Kidney epithelial cell (primary cell): Measurements from ENCODE around the gene EXOSC9. TPM values are rescaled to one million over a fixed set of nuclear protein-coding genes. Genes with fewer than 3 reads are reported as not detected.

ENCODE experiments used
- DNase-seq: peaks from one replicate; pipeline ENCODE4 v3.0.0-alpha.2; 2010; ENCODE audit warnings: low read depth
- H3K27me3 ChIP-seq: 2 replicates; pipeline ENCODE4 v1.6.0; 2011; ENCODE audit warnings: low read length; ENCODE audit not compliant: control insufficient read depth, insufficient read depth
- H3K36me3 ChIP-seq: 2 replicates; pipeline ENCODE4 v1.5.1; 2011; ENCODE audit warnings: low read length; ENCODE audit not compliant: control insufficient read depth, insufficient read depth
- H3K4me3 ChIP-seq: 2 replicates; pipeline ENCODE4 v1.5.1; 2011; ENCODE audit warnings: low read depth, mild to moderate bottlenecking, control low read depth, low read length
- CTCF ChIP-seq: IDR thresholded peaks from 2 replicates; pipeline ENCODE4 v1.5.1; 2011; ENCODE audit warnings: mild to moderate bottlenecking, moderate library complexity, low read length, control low read depth, inconsistent platforms; ENCODE audit not compliant: insufficient read depth, poor library complexity, severe bottlenecking
- total RNA-seq: library from RNA; depleted of rRNA; stranded (reverse); fragments of >200 nt; gene quantifications from 2 replicates; pipeline ENCODE4 v1.2.3, GENCODE V29; 2015

Gene EXOSC9
- total RNA-seq, 1 donor from 2014 or later, result 39.2 TPM

GRCh38 chr4:121776610-121777401 is 24.3 kb upstream of the EXOSC9 start:
- H3K36me3 ChIP-seq, result no peaks in the 10 kb centered on the region
- no peaks in the 10 kb centered on the region for H3K27me3 ChIP-seq
- DNase-seq, result no peak
- TF ChIP-seq CTCF, result no peak
- H3K4me3 ChIP-seq, result no peak overlapping the region

GRCh38 chr4:121777625-121778024 is 23.5 kb upstream of the EXOSC9 start:
- no peaks in the 10 kb centered on the region for H3K36me3 ChIP-seq
- no peak overlapping the region for H3K4me3 ChIP-seq
- no peak for TF ChIP-seq CTCF
- H3K27me3 ChIP-seq, result no peaks in the 10 kb centered on the region
- DNase-seq, result peak; percentile 2

- Histone ChIP-seq H3K36me3 (no peaks in the 10 kb centered on the region), H3K27me3 (no peaks in the 10 kb centered on the region), H3K4me3 (no peak overlapping the region)
- no peak for TF ChIP-seq CTCF
- no peak for DNase-seq
Observed at GRCh38 chr4:121778991-121779628, 22.0 kb upstream of the EXOSC9 start.

- H3K27me3 ChIP-seq, result no peaks in the 10 kb centered on the region
- no peaks in the 10 kb centered on the region for H3K36me3 ChIP-seq
- TF ChIP-seq CTCF, result no peak
- H3K4me3 ChIP-seq, result no peak overlapping the region
- DNase-seq, result no peak
Observed at GRCh38 chr4:121783210-121783609, 17.9 kb upstream of the EXOSC9 start.

GRCh38 chr4:121784401-121784800 is 16.7 kb upstream of the EXOSC9 start:
- Histone ChIP-seq H3K27me3 (no peaks in the 10 kb centered on the region), H3K4me3 (no peak overlapping the region), H3K36me3 (no peaks in the 10 kb centered on the region)
- DNase-seq, result no peak
- no peak for TF ChIP-seq CTCF
